IMR-90 (cell line): Measurements from ENCODE around the gene ERBB4. TPM values are rescaled to one million over a fixed set of nuclear protein-coding genes. Genes with fewer than 3 reads are reported as not detected.

Source experiments
- ATAC-seq: fragments of 200-7000 bp; cut with Tn5 transposase; 2 replicates; pipeline ENCODE4 v1.9.1; 2020; ENCODE audit warnings: low read depth, mild to moderate bottlenecking, moderate library complexity
- BruUV-seq: library from RNA; stranded (reverse); fragments of 400-500 nt; replicated peaks from 2 replicates; lab custom pipeline; 2021; lab: Mats Ljungman, UMichigan
- CTCF ChIA-PET: fragments of 300-600 bp; formaldehyde crosslinking; extraction: SDS; loops from one replicate; lab custom pipeline; 2021; ENCODE audit warnings: antibody characterized with exemption; lab: Yijun Ruan, JAX
- POLR2A ChIA-PET: fragments of 300-600 bp; sonication (Branson Sonifier 250); formaldehyde crosslinking; loops from one replicate; lab custom pipeline; 2022; ENCODE audit warnings: antibody characterized with exemption; ENCODE audit not compliant: unreplicated experiment; lab: Charles Lee
- DNase-seq: peaks from one replicate; pipeline ENCODE4 v3.0.0; 2013
- H2AFZ ChIP-seq: replicated peaks from 2 replicates; pipeline ENCODE3; 2013; ENCODE audit warnings: low read length, mild to moderate bottlenecking; ENCODE audit not compliant: poor library complexity
- H2AK5ac ChIP-seq: 2 replicates; pipeline ENCODE4 v1.6.1; 2013; ENCODE audit warnings: low read depth, low read length, inconsistent platforms
- H2AK9ac ChIP-seq: replicated peaks from 2 replicates; pipeline ENCODE3; 2013; ENCODE audit warnings: mild to moderate bottlenecking, low read depth, low read length, moderate library complexity; ENCODE audit not compliant: poor library complexity
- H2BK120ac ChIP-seq: 2 replicates; pipeline ENCODE4 v1.6.1; 2013; ENCODE audit warnings: low read depth, low read length, inconsistent platforms
- H2BK15ac ChIP-seq: 3 replicates; pipeline ENCODE4 v1.6.1; 2013; ENCODE audit warnings: low read depth, low read length, inconsistent platforms
- H2BK20ac ChIP-seq: 2 replicates; pipeline ENCODE4 v1.6.1; 2013; ENCODE audit warnings: low read depth, mild to moderate bottlenecking, inconsistent platforms, low read length, moderate library complexity
- H2BK5ac ChIP-seq: 2 replicates; pipeline ENCODE4 v1.6.1; 2013; ENCODE audit warnings: mild to moderate bottlenecking, low read depth, low read length, inconsistent platforms; ENCODE audit not compliant: poor library complexity, severe bottlenecking
- H3K14ac ChIP-seq: replicated peaks from 2 replicates; pipeline ENCODE4 v1.6.1; 2013; ENCODE audit warnings: low read depth, low read length, inconsistent platforms
- H3K18ac ChIP-seq: 2 replicates; pipeline ENCODE4 v1.6.1; 2013; ENCODE audit warnings: low read depth, low read length, control low read depth
- H3K23ac ChIP-seq: 2 replicates; pipeline ENCODE4 v1.6.1; 2013; ENCODE audit warnings: low read depth, low read length, inconsistent platforms
- H3K27ac ChIP-seq: 2 replicates; pipeline ENCODE4 v1.5.1; 2013; ENCODE audit warnings: mild to moderate bottlenecking, control low read depth, low read length; ENCODE audit not compliant: insufficient read depth
- H3K27me3 ChIP-seq: 2 replicates; pipeline ENCODE4 v1.6.1; 2013; ENCODE audit warnings: low read length; ENCODE audit not compliant: control insufficient read depth, insufficient read depth
- H3K36me3 ChIP-seq: 2 replicates; pipeline ENCODE4 v1.6.1; 2013; ENCODE audit warnings: low read length, mixed read lengths; ENCODE audit not compliant: control insufficient read depth, insufficient read depth
- H3K4ac ChIP-seq: 2 replicates; pipeline ENCODE4 v1.6.1; 2013; ENCODE audit warnings: low read depth, low read length, inconsistent platforms
- H3K4me1 ChIP-seq: 2 replicates; pipeline ENCODE4 v1.6.1; 2013; ENCODE audit warnings: low read length, mixed read lengths; ENCODE audit not compliant: control insufficient read depth, insufficient read depth
- H3K4me2 ChIP-seq: 2 replicates; pipeline ENCODE4 v1.6.1; 2013; ENCODE audit warnings: low read depth, mild to moderate bottlenecking, control low read depth, low read length, moderate library complexity
- H3K4me3 ChIP-seq: 2 replicates; pipeline ENCODE4 v1.5.1; 2013; ENCODE audit warnings: low read depth, mild to moderate bottlenecking, control low read depth, low read length, moderate library complexity; ENCODE audit not compliant: insufficient read depth
- H3K56ac ChIP-seq: 2 replicates; pipeline ENCODE4 v1.6.1; 2013; ENCODE audit warnings: low read length, inconsistent platforms; ENCODE audit not compliant: insufficient read depth; ENCODE audit errors: extremely low read depth
- H3K79me1 ChIP-seq, 2 experiments: 2 replicates each; pipeline ENCODE4 v1.6.1; 2013; ENCODE audit warnings: low read length in 2 of 2, inconsistent platforms in 1 of 2, low read depth in 1 of 2
- H3K9ac ChIP-seq: 2 replicates; pipeline ENCODE4 v1.6.1; 2013; ENCODE audit warnings: low read depth, low read length, control low read depth
- H3K9me1 ChIP-seq: 2 replicates; pipeline ENCODE4 v1.6.1; 2013; ENCODE audit warnings: low read length, inconsistent platforms; ENCODE audit not compliant: insufficient read depth
- H3K9me3 ChIP-seq: 2 replicates; pipeline ENCODE4 v1.6.1; 2013; ENCODE audit warnings: low read length; ENCODE audit not compliant: control insufficient read depth, insufficient read depth
- H4K20me1 ChIP-seq: 2 replicates; pipeline ENCODE4 v1.6.1; 2013; ENCODE audit warnings: low read length, inconsistent platforms; ENCODE audit not compliant: insufficient read depth
- H4K5ac ChIP-seq: 2 replicates; pipeline ENCODE4 v1.6.1; 2013; ENCODE audit warnings: mild to moderate bottlenecking, low read depth, low read length, control low read depth
- H4K8ac ChIP-seq, 2 experiments: 2 replicates each; pipeline ENCODE4 v1.6.1; 2013; ENCODE audit warnings: low read depth in 2 of 2, low read length in 2 of 2, control low read depth in 1 of 2, inconsistent platforms in 1 of 2
- H4K91ac ChIP-seq: 2 replicates; pipeline ENCODE4 v1.6.1; 2013; ENCODE audit warnings: low read depth, low read length, inconsistent platforms; ENCODE audit not compliant: insufficient read depth
- CEBPB ChIP-seq: IDR thresholded peaks from 2 replicates; pipeline ENCODE4 v1.6.1; 2012; ENCODE audit warnings: low read depth, low read length, improper control_type of control experiment
- FOS ChIP-seq: fragments of 150-350 bp; IDR thresholded peaks from 2 replicates; pipeline ENCODE4 v1.6.1; 2016; ENCODE audit warnings: low read depth, low read length
- MAFK ChIP-seq: IDR thresholded peaks from 2 replicates; pipeline ENCODE4 v1.6.1; 2012; ENCODE audit warnings: low read depth, low read length, improper control_type of control experiment
- MAZ ChIP-seq: IDR thresholded peaks from 2 replicates; pipeline ENCODE4 v1.6.1; 2012; ENCODE audit warnings: low read depth, mild to moderate bottlenecking, low read length, improper control_type of control experiment, moderate library complexity, borderline replicate concordance
- MXI1 ChIP-seq: IDR thresholded peaks from 2 replicates; pipeline ENCODE4 v1.6.1; 2012; ENCODE audit warnings: low read depth, mild to moderate bottlenecking, low read length, moderate library complexity, borderline replicate concordance
- NFE2L2 ChIP-seq: fragments of 150-350 bp; IDR thresholded peaks from 2 replicates; pipeline ENCODE4 v1.6.1; 2016; ENCODE audit warnings: low read depth, mild to moderate bottlenecking, low read length
- RAD21 ChIP-seq: IDR thresholded peaks from 2 replicates; pipeline ENCODE4 v1.6.1; 2012; ENCODE audit warnings: low read length, improper control_type of control experiment
- RFX5 ChIP-seq: IDR thresholded peaks from 2 replicates; pipeline ENCODE4 v1.8.0; 2012; ENCODE audit warnings: low read depth, mild to moderate bottlenecking, low read length, moderate library complexity
- whole genome bisulfite sequencing, 2 experiments: methylation state at CpG; one replicate each; pipeline versions ENCODE4 v1.1.5 to v1.1.7; 2013; ENCODE audit warnings: missing lambda C conversion rate in 2 of 2; ENCODE audit not compliant: insufficient read length in 1 of 2; ENCODE audit errors: extremely low coverage in 2 of 2; 5-methylcytosine and 5-hydroxymethylcytosine counted together
- dilution Hi-C: fragments of 300-500 bp; cut with HindIII; formaldehyde crosslinking; loops from one replicate; pipeline ENCODE4 v1.14.3; 2018; ENCODE audit warnings: low sequenced_read_pairs; ENCODE audit not compliant: unreplicated experiment
- in situ Hi-C: fragments of 300-500 bp; cut with MboI; formaldehyde crosslinking; loops from 3 replicates; pipeline ENCODE4 v1.14.3; 2019; ENCODE audit warnings: low sequenced_read_pairs, inconsistent platforms, mixed read lengths
- intact Hi-C: fragments of 100-400 bp; cut with micrococcal nuclease; formaldehyde crosslinking; loops from 2 replicates; pipeline ENCODE4 v1.10.0; 2022
- polyA plus RNA-seq, 3 experiments: library from polyadenylated mRNA; depleted of rRNA; stranded (reverse); fragments of >200 nt; gene quantifications; 2 replicates each; pipeline ENCODE4 v1.2.3, GENCODE V29; 2012; ENCODE audit warnings: low replicate concordance in 1 of 3
- total RNA-seq: library from RNA; depleted of rRNA; stranded (reverse); fragments of >200 nt; gene quantifications from 2 replicates; pipeline ENCODE4 v1.2.3, GENCODE V29; 2012
- TF ChIP-seq, protein P1 (sequence below): fragments of 150-350 bp; IDR thresholded peaks from 2 replicates; pipeline ENCODE4 v1.6.1; 2016; ENCODE audit warnings: low read depth, mild to moderate bottlenecking, low read length, moderate library complexity, borderline replicate concordance
- TF ChIP-seq, protein P2 (sequence below): conservative IDR thresholded peaks from 2 replicates; pipeline ENCODE4 v1.5.1; 2012; ENCODE audit warnings: mild to moderate bottlenecking, low read depth, low read length, improper control_type of control experiment
- TF ChIP-seq, protein P3 (sequence below): fragments of 150-350 bp; IDR thresholded peaks from 2 replicates; pipeline ENCODE4 v1.6.1; 2017; ENCODE audit warnings: mild to moderate bottlenecking, antibody characterized with exemption, low read length, low read depth

ERBB4 gene
- total and polyA plus RNA-seq, 2 of the 4 experiments (the other 2 are of a cell fraction), result not detected

DNA sequence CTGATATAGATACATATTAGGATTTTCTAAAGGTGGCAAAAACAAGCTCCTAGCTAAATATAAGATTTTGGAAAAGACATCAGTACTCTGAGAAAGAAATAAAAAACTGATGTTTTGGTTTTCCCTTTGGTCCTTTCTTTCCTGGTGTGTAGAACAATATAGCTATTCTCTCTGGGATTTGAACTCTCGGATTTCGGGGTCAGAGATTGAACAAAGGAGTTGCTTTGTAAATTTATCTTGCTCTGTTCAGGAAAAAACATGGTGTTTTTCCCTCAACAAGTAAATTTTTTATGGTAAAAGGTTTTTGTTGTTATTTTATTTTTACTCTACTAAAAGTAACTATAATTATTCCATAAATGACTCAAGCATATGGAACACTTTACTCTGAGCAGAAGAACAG is 889.3 kb downstream of the ERBB4 start:
- dilution Hi-C loops, result no loop called here
- ATAC-seq, result no peak

More for the DNA sequence above, 889.3 kb downstream of the ERBB4 start:
- Histone ChIP-seq H3K23ac (no peak overlapping the region), H3K18ac (no peak overlapping the region), H2AK9ac (no peak overlapping the region), H3K4me1 (no peaks in the 10 kb centered on the region), H4K91ac (no peak overlapping the region), H4K8ac (no peak overlapping the region), H3K14ac (no peak overlapping the region), H2AK5ac (no peak overlapping the region), H3K9me3 (no peaks in the 10 kb centered on the region), H3K4me3 (no peak overlapping the region), H4K20me1 (no peaks in the 10 kb centered on the region), H3K79me1 (no peaks in the 10 kb centered on the region), H2AFZ (no peak overlapping the region), H3K4ac (no peak overlapping the region), H3K56ac (no peak overlapping the region), H3K9me1 (no peaks in the 10 kb centered on the region), H2BK15ac (no peak overlapping the region), H3K4me2 (no peak overlapping the region), H3K9ac (no peak overlapping the region), H2BK120ac (no peak overlapping the region), H2BK20ac (no peak overlapping the region), H3K36me3 (no peaks in the 10 kb centered on the region), H2BK5ac (no peak overlapping the region), H3K27me3 (no peaks in the 10 kb centered on the region), H3K27ac (no peak overlapping the region), H4K5ac (no peak overlapping the region)
- intact Hi-C loops, result no loop called here
- BruUV-seq, result no TSS peak
- no peak for DNase-seq
- TF ChIP-seq MXI1 (no peak), FOS (no peak), MAZ (no peak), MAFK (no peak), RAD21 (no peak), NFE2L2 (no peak), RFX5 (no peak), CEBPB (no peak)
- TF ChIP-seq, protein P1, sequence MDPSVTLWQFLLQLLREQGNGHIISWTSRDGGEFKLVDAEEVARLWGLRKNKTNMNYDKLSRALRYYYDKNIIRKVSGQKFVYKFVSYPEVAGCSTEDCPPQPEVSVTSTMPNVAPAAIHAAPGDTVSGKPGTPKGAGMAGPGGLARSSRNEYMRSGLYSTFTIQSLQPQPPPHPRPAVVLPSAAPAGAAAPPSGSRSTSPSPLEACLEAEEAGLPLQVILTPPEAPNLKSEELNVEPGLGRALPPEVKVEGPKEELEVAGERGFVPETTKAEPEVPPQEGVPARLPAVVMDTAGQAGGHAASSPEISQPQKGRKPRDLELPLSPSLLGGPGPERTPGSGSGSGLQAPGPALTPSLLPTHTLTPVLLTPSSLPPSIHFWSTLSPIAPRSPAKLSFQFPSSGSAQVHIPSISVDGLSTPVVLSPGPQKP, result no peak
- TF ChIP-seq, protein P2, sequence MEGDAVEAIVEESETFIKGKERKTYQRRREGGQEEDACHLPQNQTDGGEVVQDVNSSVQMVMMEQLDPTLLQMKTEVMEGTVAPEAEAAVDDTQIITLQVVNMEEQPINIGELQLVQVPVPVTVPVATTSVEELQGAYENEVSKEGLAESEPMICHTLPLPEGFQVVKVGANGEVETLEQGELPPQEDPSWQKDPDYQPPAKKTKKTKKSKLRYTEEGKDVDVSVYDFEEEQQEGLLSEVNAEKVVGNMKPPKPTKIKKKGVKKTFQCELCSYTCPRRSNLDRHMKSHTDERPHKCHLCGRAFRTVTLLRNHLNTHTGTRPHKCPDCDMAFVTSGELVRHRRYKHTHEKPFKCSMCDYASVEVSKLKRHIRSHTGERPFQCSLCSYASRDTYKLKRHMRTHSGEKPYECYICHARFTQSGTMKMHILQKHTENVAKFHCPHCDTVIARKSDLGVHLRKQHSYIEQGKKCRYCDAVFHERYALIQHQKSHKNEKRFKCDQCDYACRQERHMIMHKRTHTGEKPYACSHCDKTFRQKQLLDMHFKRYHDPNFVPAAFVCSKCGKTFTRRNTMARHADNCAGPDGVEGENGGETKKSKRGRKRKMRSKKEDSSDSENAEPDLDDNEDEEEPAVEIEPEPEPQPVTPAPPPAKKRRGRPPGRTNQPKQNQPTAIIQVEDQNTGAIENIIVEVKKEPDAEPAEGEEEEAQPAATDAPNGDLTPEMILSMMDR, result no peak
- TF ChIP-seq, protein P3, sequence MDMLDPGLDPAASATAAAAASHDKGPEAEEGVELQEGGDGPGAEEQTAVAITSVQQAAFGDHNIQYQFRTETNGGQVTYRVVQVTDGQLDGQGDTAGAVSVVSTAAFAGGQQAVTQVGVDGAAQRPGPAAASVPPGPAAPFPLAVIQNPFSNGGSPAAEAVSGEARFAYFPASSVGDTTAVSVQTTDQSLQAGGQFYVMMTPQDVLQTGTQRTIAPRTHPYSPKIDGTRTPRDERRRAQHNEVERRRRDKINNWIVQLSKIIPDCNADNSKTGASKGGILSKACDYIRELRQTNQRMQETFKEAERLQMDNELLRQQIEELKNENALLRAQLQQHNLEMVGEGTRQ, result no peak
- in situ Hi-C loops, result no loop called here
- POLR2A ChIA-PET, result no interaction called here
- CTCF ChIA-PET, result no interaction called here
- WGBS, 2 experiments, result no CpG with 5 or more reads among the region's 2 CpGs
